IPS-NIHi11 (cell line): ENCODE data around the gene NUP107.

Experiments
- DNase-seq: peaks from one replicate; pipeline ENCODE4 v3.0.0; 2012; ENCODE audit warnings: mixed read lengths, low spot score

The NUP107 gene

GRCh38 chr12:68775121-68775630 lies 88.4 kb downstream of the NUP107 start:
- DNase-seq, result no peak

- no peak for DNase-seq
Measured at GRCh38 chr12:68776976-68777610, 90.3 kb downstream of the NUP107 start.

GRCh38 chr12:68779280-68779679 lies 92.5 kb downstream of the NUP107 start:
- DNase-seq, result no peak

GRCh38 chr12:68780731-68781130 lies 94.0 kb downstream of the NUP107 start:
- no peak for DNase-seq

GRCh38 chr12:68781728-68782127 lies 95.0 kb downstream of the NUP107 start:
- no peak for DNase-seq

GRCh38 chr12:68784015-68784414 lies 97.2 kb downstream of the NUP107 start:
- DNase-seq, result no peak

- no peak for DNase-seq
Measured at GRCh38 chr12:68785358-68785757, 98.6 kb downstream of the NUP107 start.

GRCh38 chr12:68785823-68786222 lies 99.0 kb downstream of the NUP107 start:
- no peak for DNase-seq

- DNase-seq, result peak; percentile 25
Measured at GRCh38 chr12:68786929-68787328, 100.2 kb downstream of the NUP107 start.

- no peak for DNase-seq
Measured at GRCh38 chr12:68788554-68789143, 101.9 kb downstream of the NUP107 start.

GRCh38 chr12:68789144-68789878 lies 102.5 kb downstream of the NUP107 start:
- no peak for DNase-seq

- DNase-seq, result no peak
Measured at GRCh38 chr12:68790081-68790951, 103.5 kb downstream of the NUP107 start.

- DNase-seq, result no peak
Measured at GRCh38 chr12:68790952-68791234, 104.1 kb downstream of the NUP107 start.

GRCh38 chr12:68791897-68792481 lies 105.2 kb downstream of the NUP107 start:
- no peak for DNase-seq

GRCh38 chr12:68792952-68793351 lies 106.2 kb downstream of the NUP107 start:
- DNase-seq, result peak; percentile 89

- no peak for DNase-seq
Measured at GRCh38 chr12:68793436-68793835, 106.7 kb downstream of the NUP107 start.

GRCh38 chr12:68793975-68794652 lies 107.3 kb downstream of the NUP107 start:
- DNase-seq, result no peak

GRCh38 chr12:68794653-68795251 lies 108.0 kb downstream of the NUP107 start:
- no peak for DNase-seq
